Measurements from ENCODE around the gene FNTB.

DNA sequence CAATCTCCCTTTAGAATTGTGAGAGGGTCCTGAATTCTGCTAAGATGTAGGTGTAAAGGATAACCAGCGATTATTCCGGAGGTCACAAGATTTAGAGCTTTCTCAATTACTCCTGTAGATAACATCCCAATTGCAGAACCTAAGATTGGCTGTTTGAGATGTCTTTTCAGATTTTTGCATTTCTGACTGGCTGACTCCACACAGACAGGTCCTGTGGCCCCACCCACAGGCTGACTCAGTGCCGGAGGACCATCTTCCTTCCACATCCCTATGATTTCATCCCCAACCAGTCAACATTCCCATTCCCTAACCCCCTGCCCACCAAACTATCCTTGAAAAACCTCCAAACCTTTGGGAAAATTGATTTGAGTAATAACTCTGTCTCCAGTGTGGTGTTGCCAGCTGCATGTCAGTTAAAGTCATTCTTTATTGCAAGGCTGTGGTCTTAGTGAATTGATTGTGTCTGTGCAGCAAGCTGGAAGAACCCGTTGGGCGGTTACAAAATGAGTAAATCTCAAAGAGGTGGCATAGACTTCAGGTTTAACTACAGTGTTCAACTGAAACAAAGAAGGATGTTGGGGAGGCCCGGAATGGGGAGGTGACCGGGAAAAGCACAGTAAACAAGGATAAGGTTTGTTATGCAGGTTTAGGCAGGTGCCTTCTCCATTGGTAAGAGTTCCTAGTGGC lies 10.6 kb downstream of the FNTB start:
- TF ChIP-seq, protein P1, sequence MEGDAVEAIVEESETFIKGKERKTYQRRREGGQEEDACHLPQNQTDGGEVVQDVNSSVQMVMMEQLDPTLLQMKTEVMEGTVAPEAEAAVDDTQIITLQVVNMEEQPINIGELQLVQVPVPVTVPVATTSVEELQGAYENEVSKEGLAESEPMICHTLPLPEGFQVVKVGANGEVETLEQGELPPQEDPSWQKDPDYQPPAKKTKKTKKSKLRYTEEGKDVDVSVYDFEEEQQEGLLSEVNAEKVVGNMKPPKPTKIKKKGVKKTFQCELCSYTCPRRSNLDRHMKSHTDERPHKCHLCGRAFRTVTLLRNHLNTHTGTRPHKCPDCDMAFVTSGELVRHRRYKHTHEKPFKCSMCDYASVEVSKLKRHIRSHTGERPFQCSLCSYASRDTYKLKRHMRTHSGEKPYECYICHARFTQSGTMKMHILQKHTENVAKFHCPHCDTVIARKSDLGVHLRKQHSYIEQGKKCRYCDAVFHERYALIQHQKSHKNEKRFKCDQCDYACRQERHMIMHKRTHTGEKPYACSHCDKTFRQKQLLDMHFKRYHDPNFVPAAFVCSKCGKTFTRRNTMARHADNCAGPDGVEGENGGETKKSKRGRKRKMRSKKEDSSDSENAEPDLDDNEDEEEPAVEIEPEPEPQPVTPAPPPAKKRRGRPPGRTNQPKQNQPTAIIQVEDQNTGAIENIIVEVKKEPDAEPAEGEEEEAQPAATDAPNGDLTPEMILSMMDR (IDR thresholded peaks at IDR 0.05): no peak
- TF ChIP-seq POLR2A (IDR thresholded peaks at IDR 0.05): no peak
